ENCODE data around the gene SLC35F4.

- TF ChIP-seq EZH2 (IDR thresholded peaks at IDR 0.05; ENCODE audit: low read length) (no peak), CTCF (optimal IDR thresholded peaks at IDR 0.05 in 1 of 3, IDR thresholded peaks at IDR 0.05 in 1 of 3, conservative IDR thresholded peaks at IDR 0.05 in 1 of 3; ENCODE audit: extremely low read depth in 1 of 3, insufficient read depth in 2 of 3, low read length in 3 of 3) (no peak)
Measured at GRCh38 chr14:57818511-57818910, 47.4 kb downstream of the SLC35F4 start.
